ENCODE data around the gene GNG12. TPM values are rescaled to one million over a fixed set of nuclear protein-coding genes. Genes with fewer than 3 reads are reported as not detected.

The GNG12 gene
- total RNA-seq, 1 experiment from 2014 or later = 66.1 TPM

GRCh38 chr1:67761091-67761490, 72.2 kb downstream of the GNG12 start:
- Histone ChIP-seq H3K27me3 (ENCODE audit: low read length) (no peaks in the 10 kb centered on the region), H3K79me2 (ENCODE audit: low read length) (peaks cover 19% of the 10 kb centered on the region), H3K27ac (ENCODE audit: low read length) (peak overlapping the region; percentile 23; the same call in 1 of the 2 replicates), H3F3A (ENCODE audit: low read length, unreplicated experiment) (no peaks in the 10 kb centered on the region), H3K4me3 (ENCODE audit: low read length) (no peak overlapping the region), H2AFZ (ENCODE audit: low read length) (no peak overlapping the region), H3K4me2 (ENCODE audit: low read length) (peak overlapping the region; percentile 51), H3K36me3 (ENCODE audit: low read depth, low read length) (no peaks in the 10 kb centered on the region), H3K4me1 (ENCODE audit: insufficient read depth, low read length) (peaks cover 30% of the 10 kb centered on the region), H3K9ac (ENCODE audit: low read length) (no peak overlapping the region), H4K20me1 (ENCODE audit: low read length) (no peaks in the 10 kb centered on the region), H3K9me3 (ENCODE audit: low read length) (no peaks in the 10 kb centered on the region), H3K9me2 (replicated peaks; ENCODE audit: low read length) (no peaks in the 10 kb centered on the region)
- ATAC-seq (peak; percentile 52), DNase-seq (no peak)
- POLR2A ChIA-PET (ENCODE audit: unreplicated experiment) = interaction anchor here (1.7 kb wide), 1 partner anchor 76 kb away, joined by 6 read pairs; the partner anchor contains the start of gene GADD45A
- BruUV-seq (replicated peaks) = no TSS peak
- TF ChIP-seq EZH2phosphoT487 (IDR thresholded peaks at IDR 0.05; ENCODE audit: borderline replicate concordance, low read length) (no peak), CTCF (conservative IDR thresholded peaks at IDR 0.05; ENCODE audit: low read depth, low read length) (no peak), EZH2 (IDR thresholded peaks at IDR 0.05; ENCODE audit: low read length, unreplicated experiment) (no peak)
- intact Hi-C loops (cut with micrococcal nuclease) = loop anchor here (10.0 kb wide), 1 partner anchor 136 kb away; no protein-coding TSS in a partner anchor
- CTCF ChIA-PET = interaction anchor here (0.8 to 1.9 kb wide), 4 partner anchors 13 to 226 kb away, joined by 3 to 26 read pairs (median 14); partner anchors contain the start of gene GADD45A

- peak; percentile 88 for TF ChIP-seq CTCF (conservative IDR thresholded peaks at IDR 0.05; ENCODE audit: low read depth, low read length)
- TF ChIP-seq EZH2phosphoT487 (IDR thresholded peaks at IDR 0.05; ENCODE audit: borderline replicate concordance, low read length) = no peak
- peaks cover 32% of the 10 kb centered on the region for H3K4me1 ChIP-seq (ENCODE audit: insufficient read depth, low read length)
- peak; percentile 82 for ATAC-seq
- H3K9me2 ChIP-seq (replicated peaks; ENCODE audit: low read length) = no peaks in the 10 kb centered on the region
- peaks cover 12% of the 10 kb centered on the region for H3K79me2 ChIP-seq (ENCODE audit: low read length)
- peak overlapping the region; percentile 45 for H2AFZ ChIP-seq (ENCODE audit: low read length)
- H3K27me3 ChIP-seq (ENCODE audit: low read length) = no peaks in the 10 kb centered on the region
- no peaks in the 10 kb centered on the region for H3K36me3 ChIP-seq (ENCODE audit: low read depth, low read length)
- H3K9ac ChIP-seq (ENCODE audit: low read length) = no peak overlapping the region
- no TSS peak for BruUV-seq (replicated peaks)
- H3K4me2 ChIP-seq (ENCODE audit: low read length) = peak overlapping the region; percentile 51
- CTCF ChIA-PET = interaction anchor here (0.6 to 1.9 kb wide), 15 partner anchors 13 to 228 kb away, joined by 3 to 26 read pairs (median 4); partner anchors contain the start of gene GADD45A
- no peaks in the 10 kb centered on the region for H3K9me3 ChIP-seq (ENCODE audit: low read length)
- no peaks in the 10 kb centered on the region for H3F3A ChIP-seq (ENCODE audit: low read length, unreplicated experiment)
- H3K27ac ChIP-seq (ENCODE audit: low read length) = peak overlapping the region; percentile 45
- peak overlapping the region; percentile 9; the same call in 1 of the 2 replicates for H3K4me3 ChIP-seq (ENCODE audit: low read length)
- H4K20me1 ChIP-seq (ENCODE audit: low read length) = no peaks in the 10 kb centered on the region
- intact Hi-C loops (cut with micrococcal nuclease) = loop anchor here (1.0 to 10.0 kb wide), 5 partner anchors 74 to 225 kb away; no protein-coding TSS in a partner anchor
- DNase-seq = peak; percentile 85
- POLR2A ChIA-PET (ENCODE audit: unreplicated experiment) = interaction anchor here (0.6 to 1.7 kb wide), 6 partner anchors 66 to 199 kb away, joined by 4 to 20 read pairs (median 7); partner anchors contain the start of gene GADD45A
These were observed 73.0 kb downstream of the GNG12 start for GRCh38 chr1:67760030-67760821.
